HepG2 (cell line): Measurements from ENCODE around the gene DUS1L. TPM values are rescaled to one million over a fixed set of nuclear protein-coding genes. Genes with fewer than 3 reads are reported as not detected.

ENCODE experiments used
- NR2F1 ChIP-seq, 2 experiments: fragments of 450-650 bp in 1 of 2; formaldehyde crosslinking in 1 of 2; IDR thresholded peaks; 2 replicates each; pipeline versions ENCODE4 v1.5.0 to v1.6.1; 2016 to 2020; ENCODE audit warnings: mild to moderate bottlenecking in 1 of 2, missing compliant biosample characterization in 1 of 2, missing genetic modification reagents in 1 of 2, moderate library complexity in 1 of 2
- REL ChIP-seq: sonication (generic); formaldehyde crosslinking; conservative IDR thresholded peaks from 2 replicates; pipeline ENCODE4 v1.8.0; 2022; ENCODE audit warnings: mild to moderate bottlenecking, missing genetic modification reagents, moderate library complexity
- REXO4 ChIP-seq: sonication (generic); formaldehyde crosslinking; IDR thresholded peaks from 2 replicates; pipeline ENCODE4 v1.8.0; 2022; ENCODE audit warnings: missing genetic modification reagents, mild to moderate bottlenecking, borderline replicate concordance
- RFXANK ChIP-seq: IDR thresholded peaks from 2 replicates; pipeline ENCODE4 v1.6.1; 2016
- ZNF318 ChIP-seq: sonication (generic); formaldehyde crosslinking; IDR thresholded peaks from 2 replicates; pipeline ENCODE4 v1.4.0; 2020; ENCODE audit warnings: mild to moderate bottlenecking, missing genetic modification reagents
- ZNF343 ChIP-seq: sonication (generic); formaldehyde crosslinking; IDR thresholded peaks from 2 replicates; pipeline ENCODE4 v1.4.0; 2020; ENCODE audit warnings: mild to moderate bottlenecking, missing genetic modification reagents
- ZNF629 ChIP-seq: sonication (generic); formaldehyde crosslinking; conservative IDR thresholded peaks from 2 replicates; pipeline ENCODE4 v1.5.0; 2020; ENCODE audit warnings: missing genetic modification reagents
- ZNF687 ChIP-seq: sonication (generic); formaldehyde crosslinking; IDR thresholded peaks from 2 replicates; pipeline ENCODE4 v1.5.1; 2020; ENCODE audit warnings: mild to moderate bottlenecking, missing genetic modification reagents, moderate library complexity
- ZNF704 ChIP-seq: sonication (generic); formaldehyde crosslinking; IDR thresholded peaks from 2 replicates; pipeline ENCODE4 v1.8.1; 2023; ENCODE audit warnings: mild to moderate bottlenecking, inconsistent platforms, moderate library complexity, missing genetic modification reagents, borderline replicate concordance
- ZNF746 ChIP-seq: sonication (generic); formaldehyde crosslinking; IDR thresholded peaks from 2 replicates; pipeline ENCODE4 v1.8.0; 2022; ENCODE audit warnings: mild to moderate bottlenecking, missing genetic modification reagents
- ZNF747 ChIP-seq: sonication (generic); formaldehyde crosslinking; IDR thresholded peaks from 2 replicates; pipeline ENCODE4 v1.8.1; 2023; ENCODE audit warnings: missing genetic modification reagents, mild to moderate bottlenecking, borderline replicate concordance
- ZNF772 ChIP-seq: sonication (generic); formaldehyde crosslinking; IDR thresholded peaks from 2 replicates; pipeline ENCODE4 v1.5.0; 2020; ENCODE audit warnings: mild to moderate bottlenecking, missing genetic modification reagents
- polyA plus RNA-seq, 8 experiments: library from polyadenylated mRNA; depleted of rRNA in 3 of 8; stranded (reverse) in 7 of 8; unstranded in 1 of 8; fragments of >200 nt; fragmentation: Illumina TruSeq in 4 of 8; extraction: Trizol in 4 of 8; gene quantifications; 2 replicates each; pipeline versions ENCODE4 v1.2.1 to v1.2.3, GENCODE V29; 2011 to 2016; ENCODE audit warnings: low read depth in 4 of 8, missing spikeins in 1 of 8, mixed read lengths in 1 of 8; ENCODE audit not compliant: insufficient read depth in 1 of 8
- total RNA-seq, 5 experiments: library from RNA; depleted of rRNA; stranded (reverse); fragments of >200 nt; fragmentation: Illumina TruSeq; extraction: Trizol; gene quantifications; 2 replicates each; pipeline ENCODE4 v1.2.3, GENCODE V29; 2016; ENCODE audit warnings: low read depth in 1 of 5

DUS1L gene
- total and polyA plus RNA-seq, 2 of the 13 experiments (the other 11 are each of a cell fraction or from before 2014, with no cell fraction given), result 81.0 to 109 TPM

GRCh38 chr17:82023447-82024241 lies 42.0 kb downstream of the DUS1L start (continued):
- peak; percentile 48; the same call in 1 of the 2 replicates for TF ChIP-seq ZNF318 (CRISPR knock-in tag)
- no peak for TF ChIP-seq NR2F1 (CRISPR knock-in tag; IDR thresholded peaks at IDR 0.05)
- TF ChIP-seq REXO4 (CRISPR knock-in tag), result no peak
- 0 out of 2 replicates have a peak, but pooled peaks have one; percentile 41 for TF ChIP-seq ZNF747 (CRISPR knock-in tag)
- peak; percentile 77 for TF ChIP-seq ZNF687 (CRISPR knock-in tag)
- TF ChIP-seq ZNF343 (CRISPR knock-in tag), result 0 out of 2 replicates have a peak, but pooled peaks have one; percentile 34
- peak; percentile 88; the same call in 1 of the 2 replicates for TF ChIP-seq REL (CRISPR knock-in tag)
- TF ChIP-seq ZNF704, result peak; percentile 68; the same call in 1 of the 2 replicates
- no peak for TF ChIP-seq RFXANK (CRISPR knock-in tag)
- peak; percentile 24; the same call in 1 of the 2 replicates for TF ChIP-seq ZNF629 (CRISPR knock-in tag)
- TF ChIP-seq ZNF772 (CRISPR knock-in tag), result peak; percentile 62; the same call in 1 of the 2 replicates
- TF ChIP-seq ZNF746 (CRISPR knock-in tag), result peak; percentile 45; the same call in 1 of the 2 replicates
